GM12872 (cell line): ENCODE measurements around the gene COL27A1.

Source experiments
- CTCF ChIP-seq: IDR thresholded peaks from 3 replicates; pipeline ENCODE4 v1.5.1; 2011; ENCODE audit warnings: low read depth, mild to moderate bottlenecking, low read length, moderate library complexity; ENCODE audit not compliant: insufficient read depth

Gene COL27A1

GRCh38 chr9:114155263-114155994, at the start of gene COL27A1:
Gene COL27A1, plus strand, starts transcription at chr9:114155537. Its CDS starts 414 bp downstream, at chr9:114155951.
- peak; percentile 74 for TF ChIP-seq CTCF

GRCh38 chr9:114107286-114108001, 47.9 kb upstream of the COL27A1 start:
- no peak for TF ChIP-seq CTCF

- TF ChIP-seq CTCF, result peak; percentile 97
Measured at GRCh38 chr9:114108016-114108833, 47.1 kb upstream of the COL27A1 start.

- no peak for TF ChIP-seq CTCF
Measured at GRCh38 chr9:114109124-114109523, 46.2 kb upstream of the COL27A1 start.

GRCh38 chr9:114110180-114110579, 45.2 kb upstream of the COL27A1 start:
- TF ChIP-seq CTCF, result no peak

GRCh38 chr9:114112325-114112724, 43.0 kb upstream of the COL27A1 start:
- no peak for TF ChIP-seq CTCF
